ENCODE results near the gene BCKDHB. TPM values are rescaled to one million over a fixed set of nuclear protein-coding genes. Genes with fewer than 3 reads are reported as not detected.

The BCKDHB gene
- total RNA-seq, 1 donor from 2014 or later = 16.2 TPM

DNA sequence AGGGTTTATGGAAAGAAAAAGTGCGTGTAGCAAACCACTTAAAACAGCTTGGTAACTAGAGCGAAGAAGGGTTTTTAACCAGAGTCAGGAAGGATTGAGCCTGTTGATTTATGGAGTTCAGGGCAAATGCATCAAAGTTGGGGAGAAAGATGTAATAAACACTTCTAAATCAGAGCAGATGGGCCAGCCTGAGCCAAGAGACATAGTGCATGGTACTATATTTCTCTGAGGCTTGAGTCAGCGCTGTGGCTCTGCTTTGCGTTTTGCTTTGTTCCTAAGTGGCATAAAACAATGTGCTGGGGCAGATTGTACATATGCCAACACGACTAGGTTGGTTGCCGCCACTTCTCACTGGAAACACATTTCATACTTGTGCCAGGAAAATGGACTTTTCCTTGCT, 111.3 kb downstream of the BCKDHB start:
- no peaks in the 10 kb centered on the region for H3K36me3 ChIP-seq
- H3K27ac ChIP-seq = no peak overlapping the region
- TF ChIP-seq, protein P1, sequence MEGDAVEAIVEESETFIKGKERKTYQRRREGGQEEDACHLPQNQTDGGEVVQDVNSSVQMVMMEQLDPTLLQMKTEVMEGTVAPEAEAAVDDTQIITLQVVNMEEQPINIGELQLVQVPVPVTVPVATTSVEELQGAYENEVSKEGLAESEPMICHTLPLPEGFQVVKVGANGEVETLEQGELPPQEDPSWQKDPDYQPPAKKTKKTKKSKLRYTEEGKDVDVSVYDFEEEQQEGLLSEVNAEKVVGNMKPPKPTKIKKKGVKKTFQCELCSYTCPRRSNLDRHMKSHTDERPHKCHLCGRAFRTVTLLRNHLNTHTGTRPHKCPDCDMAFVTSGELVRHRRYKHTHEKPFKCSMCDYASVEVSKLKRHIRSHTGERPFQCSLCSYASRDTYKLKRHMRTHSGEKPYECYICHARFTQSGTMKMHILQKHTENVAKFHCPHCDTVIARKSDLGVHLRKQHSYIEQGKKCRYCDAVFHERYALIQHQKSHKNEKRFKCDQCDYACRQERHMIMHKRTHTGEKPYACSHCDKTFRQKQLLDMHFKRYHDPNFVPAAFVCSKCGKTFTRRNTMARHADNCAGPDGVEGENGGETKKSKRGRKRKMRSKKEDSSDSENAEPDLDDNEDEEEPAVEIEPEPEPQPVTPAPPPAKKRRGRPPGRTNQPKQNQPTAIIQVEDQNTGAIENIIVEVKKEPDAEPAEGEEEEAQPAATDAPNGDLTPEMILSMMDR (IDR thresholded peaks at IDR 0.05) = no peak
- TF ChIP-seq POLR2A (IDR thresholded peaks at IDR 0.05) (no peak), POLR2AphosphoS5 (IDR thresholded peaks at IDR 0.05; ENCODE audit: insufficient read depth in 1 of 2, low read depth in 1 of 2) (no peak)
- no peaks in the 10 kb centered on the region for H3K9me3 ChIP-seq
- no peaks in the 10 kb centered on the region for H3K27me3 ChIP-seq
- DNase-seq (ENCODE audit: extremely low spot score in 2 of 2) = no peak
- no peak overlapping the region for H3K4me3 ChIP-seq
- intact Hi-C loops (cut with DNase I) = no loop called here
- peaks cover 7% of the 10 kb centered on the region for H3K4me1 ChIP-seq

DNA sequence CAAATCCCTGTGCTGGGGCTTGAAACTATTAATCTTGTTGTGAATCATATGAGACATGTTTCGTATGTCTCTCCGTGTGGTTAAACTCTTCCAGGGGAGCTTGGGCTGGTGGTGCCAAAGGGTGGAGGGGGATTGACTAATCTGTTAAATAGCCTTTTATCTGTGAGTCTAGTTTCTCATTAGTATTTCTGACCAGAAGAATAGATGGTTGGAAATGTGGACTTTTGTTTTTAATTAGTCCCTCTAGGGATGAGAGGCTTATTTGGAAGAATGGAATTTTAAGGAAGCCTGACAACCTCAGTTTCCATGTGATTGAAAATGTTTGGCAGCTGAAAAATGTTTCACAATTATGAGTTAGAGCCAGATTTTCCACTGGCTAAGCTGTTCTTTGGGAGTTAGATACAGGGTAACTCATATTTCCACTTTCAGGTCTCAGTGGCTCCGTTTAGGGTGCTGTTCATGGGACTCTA, 117.3 kb downstream of the BCKDHB start:
- H3K4me3 ChIP-seq = no peak overlapping the region
- intact Hi-C loops (cut with DNase I) = no loop called here
- no peaks in the 10 kb centered on the region for H3K36me3 ChIP-seq
- H3K9me3 ChIP-seq = no peaks in the 10 kb centered on the region
- H3K27ac ChIP-seq = no peak overlapping the region
- no peaks in the 10 kb centered on the region for H3K27me3 ChIP-seq
- TF ChIP-seq POLR2A (IDR thresholded peaks at IDR 0.05) (no peak), POLR2AphosphoS5 (IDR thresholded peaks at IDR 0.05; ENCODE audit: insufficient read depth in 1 of 2, low read depth in 1 of 2) (peak in 1 of 2 donors; percentile 12)
- TF ChIP-seq, protein P1 (IDR thresholded peaks at IDR 0.05) = no peak
- H3K4me1 ChIP-seq = no peaks in the 10 kb centered on the region
- DNase-seq (ENCODE audit: extremely low spot score in 2 of 2) = no peak

DNA sequence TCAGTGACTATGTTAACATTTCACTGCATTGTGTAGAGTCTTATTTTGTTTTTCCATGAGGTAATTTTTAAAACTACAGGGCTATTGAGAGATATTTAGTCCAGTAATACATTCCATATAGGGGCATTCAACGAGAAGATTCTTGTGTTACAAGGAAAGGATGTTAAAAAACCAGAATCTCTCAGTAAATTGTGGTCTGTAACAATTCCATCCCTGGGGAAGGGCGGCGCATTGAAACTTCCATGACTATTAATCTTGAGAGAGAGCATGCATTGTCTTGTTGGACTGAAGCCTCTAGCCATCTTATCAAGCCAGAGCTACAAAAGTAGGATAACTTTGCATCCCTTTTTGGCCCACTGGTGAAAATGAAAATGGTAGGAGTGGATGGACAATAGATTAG, 119.7 kb downstream of the BCKDHB start:
- TF ChIP-seq POLR2AphosphoS5 (IDR thresholded peaks at IDR 0.05; ENCODE audit: insufficient read depth in 1 of 2, low read depth in 1 of 2) (no peak), POLR2A (IDR thresholded peaks at IDR 0.05) (no peak)
- TF ChIP-seq, protein P1 (IDR thresholded peaks at IDR 0.05) = no peak
- Histone ChIP-seq H3K27ac (no peak overlapping the region), H3K27me3 (no peaks in the 10 kb centered on the region), H3K4me1 (no peaks in the 10 kb centered on the region), H3K9me3 (no peaks in the 10 kb centered on the region), H3K36me3 (no peaks in the 10 kb centered on the region), H3K4me3 (no peak overlapping the region)
- DNase-seq (ENCODE audit: extremely low spot score in 2 of 2) = no peak
- intact Hi-C loops (cut with DNase I) = no loop called here

DNA sequence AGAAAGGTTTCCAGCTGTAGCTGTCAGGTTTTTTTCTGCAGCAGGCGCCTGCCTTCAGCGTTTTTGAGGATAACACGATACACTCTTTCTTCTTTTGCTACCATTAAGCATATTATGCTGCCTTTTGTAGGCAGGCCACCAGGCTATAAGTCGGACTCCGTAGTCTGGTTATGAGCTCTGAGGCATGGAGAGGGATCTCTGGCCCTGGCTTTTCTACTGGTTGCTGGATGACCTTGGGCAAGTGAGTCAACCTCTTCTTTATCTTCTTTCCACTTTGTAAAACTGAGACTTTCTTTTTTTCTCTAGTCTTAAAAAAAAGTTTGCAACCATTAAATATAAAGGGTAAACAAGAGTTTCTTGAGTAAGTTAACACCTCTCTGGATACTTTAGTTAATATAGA, 120.2 kb downstream of the BCKDHB start:
- Histone ChIP-seq H3K4me3 (no peak overlapping the region), H3K9me3 (no peaks in the 10 kb centered on the region), H3K27me3 (no peaks in the 10 kb centered on the region), H3K36me3 (no peaks in the 10 kb centered on the region), H3K4me1 (no peaks in the 10 kb centered on the region), H3K27ac (no peak overlapping the region)
- intact Hi-C loops (cut with DNase I) = no loop called here
- TF ChIP-seq POLR2AphosphoS5 (IDR thresholded peaks at IDR 0.05; ENCODE audit: insufficient read depth in 1 of 2, low read depth in 1 of 2) (no peak), POLR2A (IDR thresholded peaks at IDR 0.05) (no peak)
- TF ChIP-seq, protein P1 (IDR thresholded peaks at IDR 0.05) = no peak
- DNase-seq (ENCODE audit: extremely low spot score in 2 of 2) = no peak

DNA sequence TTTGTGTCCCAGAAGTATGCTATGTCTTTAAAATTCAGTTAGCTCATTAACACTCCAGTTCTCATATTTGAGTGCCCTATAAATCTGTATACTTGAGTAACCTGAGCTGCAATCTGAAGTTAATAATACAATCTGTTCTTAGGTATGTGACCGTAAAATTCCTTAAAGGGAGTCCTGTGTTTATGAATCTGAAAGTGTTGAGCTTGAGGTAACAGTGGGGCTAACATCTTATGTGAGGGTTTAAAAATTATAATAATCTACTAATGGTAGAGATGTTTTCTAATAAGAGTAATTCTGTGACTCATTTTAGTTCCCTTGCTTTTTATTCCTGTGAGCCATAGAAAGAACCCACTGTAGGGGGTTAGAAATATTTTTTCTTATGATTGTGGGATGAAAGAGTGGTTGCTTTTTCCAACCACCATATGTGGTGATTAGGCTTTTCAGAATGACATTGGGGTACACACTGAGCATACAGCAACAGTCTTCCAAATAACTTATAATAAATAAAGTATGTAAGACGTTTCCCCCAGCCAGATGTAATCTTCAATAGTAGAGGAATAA, 121.2 kb downstream of the BCKDHB start:
- Histone ChIP-seq H3K27ac (no peak overlapping the region), H3K27me3 (no peaks in the 10 kb centered on the region), H3K4me1 (no peaks in the 10 kb centered on the region), H3K4me3 (no peak overlapping the region), H3K36me3 (no peaks in the 10 kb centered on the region), H3K9me3 (no peaks in the 10 kb centered on the region)
- intact Hi-C loops (cut with DNase I) = no loop called here
- no peak for TF ChIP-seq POLR2AphosphoS5 (IDR thresholded peaks at IDR 0.05; ENCODE audit: insufficient read depth in 1 of 2, low read depth in 1 of 2)
- TF ChIP-seq, protein P1 (IDR thresholded peaks at IDR 0.05) = no peak
- no peak for TF ChIP-seq POLR2A (IDR thresholded peaks at IDR 0.05)
- no peak for DNase-seq (ENCODE audit: extremely low spot score in 2 of 2)

Data from vagina (tissue), 2 donors.